HL-60/S4 (cell line): ENCODE measurements around the gene OST4.

Experiments
- in situ Hi-C: fragments of 300-500 bp; cut with MboI; formaldehyde crosslinking; loops from 2 replicates; pipeline ENCODE4 v1.14.3; 2022; ENCODE audit warnings: low sequenced_read_pairs

OST4 gene

GRCh38 chr2:27059141-27059820 is 12.2 kb downstream of the OST4 start:
- in situ Hi-C loops: no loop called here

GRCh38 chr2:27058210-27058609 is 13.2 kb downstream of the OST4 start:
- in situ Hi-C loops: no loop called here

GRCh38 chr2:27057184-27057583 is 14.3 kb downstream of the OST4 start:
- in situ Hi-C loops: no loop called here

- in situ Hi-C loops: no loop called here
Observed at GRCh38 chr2:27054721-27055120, 16.7 kb downstream of the OST4 start.

- in situ Hi-C loops: no loop called here
Observed at GRCh38 chr2:27053776-27054175, 17.7 kb downstream of the OST4 start.

GRCh38 chr2:27053321-27053720 is 18.1 kb downstream of the OST4 start:
- in situ Hi-C loops: no loop called here

- in situ Hi-C loops: no loop called here
Observed at GRCh38 chr2:27051902-27052645, 19.4 kb downstream of the OST4 start.

GRCh38 chr2:27050996-27051901 is 20.2 kb downstream of the OST4 start, which contains the start of gene AGBL5:
TSS of gene AGBL5 (plus strand) at chr2:27051668. CDS start at chr2:27052959, 1,291 bp downstream.
- in situ Hi-C loops: no loop called here

- in situ Hi-C loops: no loop called here
Observed at GRCh38 chr2:27050281-27050995, 21.0 kb downstream of the OST4 start.

- in situ Hi-C loops: no loop called here
Observed at GRCh38 chr2:27049422-27050280, 21.8 kb downstream of the OST4 start.

GRCh38 chr2:27042985-27043634 is 28.3 kb downstream of the OST4 start:
- in situ Hi-C loops: no loop called here

- in situ Hi-C loops: no loop called here
Observed at GRCh38 chr2:27042159-27042661, 29.2 kb downstream of the OST4 start.

GRCh38 chr2:27041752-27042151 is 29.7 kb downstream of the OST4 start:
- in situ Hi-C loops: no loop called here

- in situ Hi-C loops: no loop called here
Observed at GRCh38 chr2:27040282-27040681, 31.2 kb downstream of the OST4 start.

GRCh38 chr2:27039871-27040270 is 31.6 kb downstream of the OST4 start:
- in situ Hi-C loops: no loop called here

- in situ Hi-C loops: no loop called here
Observed at GRCh38 chr2:27039426-27039825, 32.0 kb downstream of the OST4 start.

GRCh38 chr2:27038631-27039339 is 32.7 kb downstream of the OST4 start:
- in situ Hi-C loops: no loop called here

- in situ Hi-C loops: no loop called here
Observed at GRCh38 chr2:27038012-27038411, 33.4 kb downstream of the OST4 start.
